ENCODE measurements around the gene ERBB2.
"Not testable (repeated sequence)": the region's sequence is repeated elsewhere in the genome, so short reads cannot be mapped to it uniquely, and the experiment has no call there.

Gene ERBB2

DNA sequence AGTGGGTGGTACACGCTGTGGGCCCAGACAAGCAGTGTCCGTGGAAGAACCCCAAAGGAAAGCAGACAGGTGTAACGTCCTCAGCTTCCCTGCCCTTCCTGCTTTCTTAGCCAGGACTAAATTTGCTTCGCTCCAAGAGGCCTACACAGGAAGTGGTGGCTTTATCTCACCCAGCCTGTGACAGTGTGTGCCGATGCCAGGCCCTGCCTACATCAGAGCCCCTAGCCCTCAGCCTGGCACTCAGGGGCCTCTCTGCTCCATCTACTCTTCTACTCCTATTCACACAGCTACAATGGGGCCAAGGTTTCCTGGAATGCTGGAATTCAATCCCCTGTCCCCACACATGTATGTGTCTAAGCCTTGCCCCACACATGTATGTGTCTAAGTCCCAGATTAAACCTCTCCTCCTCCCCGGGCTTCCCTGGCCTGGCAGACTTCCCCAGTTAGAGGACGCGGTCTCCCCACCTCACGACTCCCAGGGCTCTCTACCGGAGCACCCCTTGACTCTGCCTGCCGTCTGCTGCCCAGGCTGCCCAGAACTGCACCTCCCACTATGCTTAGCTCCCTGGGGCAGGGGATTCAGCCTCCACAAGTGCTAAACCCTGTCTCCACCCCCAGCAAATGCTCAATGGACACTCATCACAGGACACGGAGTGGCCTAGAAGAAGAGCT, 20.2 kb upstream of the ERBB2 start:
- DNase-seq, result peak; percentile 21

GRCh38 chr17:39683295-39683939, 16.4 kb upstream of the ERBB2 start:
- DNase-seq, result no peak

DNA sequence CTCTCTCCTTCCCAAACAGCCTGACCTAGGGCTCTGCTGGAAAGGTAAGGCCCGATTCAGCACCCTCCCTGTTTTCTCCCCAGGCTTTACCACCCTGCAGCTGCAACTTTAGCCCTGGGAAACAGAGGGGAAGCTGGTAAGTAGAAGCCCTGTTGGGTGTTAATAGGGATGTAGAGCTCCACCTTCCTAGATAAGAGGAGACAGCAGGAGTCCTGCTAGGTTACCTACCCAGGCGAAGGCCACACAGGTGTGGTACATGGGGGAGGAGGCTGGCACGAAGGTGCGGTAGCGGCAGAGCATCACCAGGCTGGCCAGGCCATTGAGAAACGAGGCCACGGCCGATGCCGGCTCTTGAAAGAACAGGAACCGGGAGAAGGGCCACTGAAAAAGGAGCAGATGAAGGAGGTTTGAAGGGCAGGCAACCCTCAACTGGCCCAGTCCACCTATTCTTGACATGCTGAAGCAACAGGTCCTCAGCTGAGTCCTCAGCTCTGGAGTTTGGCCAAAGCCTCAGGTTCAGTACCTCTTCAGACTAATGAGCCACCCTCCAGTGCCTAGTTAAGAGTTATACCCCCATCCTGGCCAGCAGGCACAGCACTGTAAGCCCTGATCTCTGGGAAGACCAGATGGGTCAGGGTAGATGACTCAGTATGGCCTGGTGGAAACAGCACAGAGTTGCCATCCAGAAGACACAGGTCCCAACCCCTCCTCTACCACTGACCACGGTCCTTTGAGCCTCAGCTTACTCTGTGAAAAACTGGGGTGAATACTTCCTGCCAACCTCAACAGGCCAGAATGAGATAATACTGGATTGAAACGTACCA, 15.3 kb upstream of the ERBB2 start:
- no peak for DNase-seq

DNA sequence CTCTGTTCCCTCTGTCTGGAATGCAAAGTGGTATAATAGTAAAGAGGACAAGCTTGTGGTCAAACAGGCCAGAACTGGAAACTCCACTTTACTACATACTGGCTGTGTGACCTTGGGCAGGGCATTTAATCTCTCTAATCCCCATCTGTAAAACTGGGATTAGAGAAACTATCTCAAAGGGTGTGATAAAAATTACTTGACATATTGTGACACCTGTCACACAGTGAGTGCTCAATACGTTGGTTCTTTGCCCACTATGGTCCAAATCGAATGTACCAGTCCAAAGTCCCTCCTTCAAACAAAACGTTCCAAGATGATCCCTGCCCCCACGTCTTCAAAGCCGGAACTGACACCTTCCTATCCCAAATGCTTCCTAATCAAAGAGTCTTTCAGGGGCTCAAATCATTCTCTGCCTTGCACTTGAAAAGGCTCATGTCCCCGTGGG, 12.7 kb upstream of the ERBB2 start:
- no peak for DNase-seq

GRCh38 chr17:39687546-39688474, 12.1 kb upstream of the ERBB2 start, which contains the start of gene PGAP3:
PGAP3 (minus strand) TSS chr17:39688057; CDS start chr17:39688014, 43 bp downstream.
- peak; percentile 65 for DNase-seq

DNA sequence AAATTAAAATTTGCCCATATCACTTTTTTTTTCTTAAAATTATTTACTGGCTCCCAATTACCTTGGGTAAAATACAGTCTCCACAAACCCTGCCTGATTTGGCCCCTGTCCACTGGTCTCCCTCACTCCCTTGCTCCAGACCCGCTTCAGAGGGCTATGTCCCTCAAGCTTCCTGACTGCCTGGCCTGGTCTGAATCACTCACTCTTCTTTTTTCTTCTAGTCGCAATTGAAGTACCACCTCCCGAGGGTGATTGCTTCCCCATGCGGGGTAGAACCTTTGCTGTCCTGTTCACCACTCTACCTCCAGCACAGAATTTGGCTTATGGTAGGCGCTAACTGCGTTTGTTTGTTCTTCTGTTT, 11.4 kb upstream of the ERBB2 start:
- DNase-seq, result no peak

DNA sequence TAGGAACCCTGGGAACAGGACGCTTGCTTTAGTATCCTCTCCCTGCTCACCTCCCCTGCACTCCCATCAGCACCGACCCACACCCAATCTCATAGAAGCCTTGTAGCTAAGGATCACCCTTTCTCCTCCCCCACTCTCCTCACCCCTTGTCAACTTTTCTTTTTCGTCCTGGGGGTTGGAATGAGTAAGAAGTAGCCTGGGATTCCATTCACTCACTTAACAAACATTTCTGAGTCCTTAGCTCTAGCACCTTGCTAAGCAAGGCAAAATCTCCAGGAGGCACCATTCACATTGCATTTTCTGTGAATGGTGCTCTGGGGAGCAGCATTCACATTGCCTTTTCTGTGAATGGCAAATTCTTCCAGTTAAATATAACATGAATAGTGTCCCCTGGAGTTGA, 10.9 kb upstream of the ERBB2 start:
- no peak for DNase-seq

DNA sequence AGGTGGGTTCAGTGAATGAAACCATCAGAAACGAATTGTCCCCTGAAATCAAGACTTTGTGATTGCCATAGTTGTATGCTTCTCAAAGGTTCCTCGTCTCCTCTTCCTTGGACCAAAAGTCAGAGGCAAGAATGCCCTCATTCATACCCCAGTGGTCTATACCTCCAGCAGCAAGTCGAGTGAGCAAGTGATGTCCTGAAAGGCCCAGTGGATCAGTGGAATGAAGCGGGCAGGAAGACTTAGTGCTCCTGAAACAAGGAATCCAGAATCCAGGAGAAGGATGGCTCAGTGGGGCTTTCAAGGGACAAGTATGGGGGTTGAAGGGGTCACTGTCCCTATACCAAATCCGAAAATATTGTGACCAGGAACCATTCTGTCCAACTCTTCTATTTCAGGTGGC, 5.3 kb upstream of the ERBB2 start:
- DNase-seq, result no peak

DNA sequence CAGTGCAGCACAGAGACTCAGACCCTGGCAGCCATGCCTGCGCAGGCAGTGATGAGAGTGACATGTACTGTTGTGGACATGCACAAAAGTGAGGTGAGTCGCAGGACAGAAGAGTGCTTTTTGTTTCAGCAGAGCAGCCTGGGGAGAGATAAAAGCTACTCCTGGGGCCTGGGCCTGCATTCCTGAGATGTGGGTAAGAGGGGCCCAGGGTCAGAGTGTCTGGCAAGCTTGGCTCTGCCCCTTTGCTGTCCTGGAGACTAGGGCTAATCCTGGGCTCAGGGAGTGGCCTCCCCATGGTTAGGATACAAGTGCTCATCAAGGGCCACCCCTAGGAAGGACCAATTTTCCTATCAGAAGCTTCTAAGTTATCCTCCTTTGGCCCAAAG, 4.8 kb upstream of the ERBB2 start:
- DNase-seq, result no peak

GRCh38 chr17:39696731-39697130, 3.1 kb upstream of the ERBB2 start:
- no peak for DNase-seq

DNA sequence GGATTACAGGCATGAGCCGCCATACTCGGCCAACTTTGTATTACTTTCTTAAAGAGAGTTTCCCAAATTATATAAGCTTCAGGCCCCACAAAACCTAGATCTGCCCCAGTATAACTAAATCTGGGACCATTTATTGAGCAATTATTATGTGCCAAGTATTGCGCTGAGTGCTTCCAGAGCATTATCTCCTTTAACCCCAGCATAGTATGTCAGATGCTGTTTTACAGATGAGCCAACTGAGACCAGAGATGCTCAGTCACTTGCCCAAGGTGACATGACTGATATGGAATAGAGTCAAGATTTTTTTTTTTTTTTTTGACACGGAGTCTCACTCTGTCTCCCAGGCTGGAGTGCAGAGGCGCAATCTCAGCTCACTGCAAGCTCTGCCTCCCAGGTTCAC, 1.9 kb upstream of the ERBB2 start:
- no peak for DNase-seq

GRCh38 chr17:39699157-39699817, 577 bp upstream of the ERBB2 start:
- not testable (repeated sequence) for DNase-seq

DNA sequence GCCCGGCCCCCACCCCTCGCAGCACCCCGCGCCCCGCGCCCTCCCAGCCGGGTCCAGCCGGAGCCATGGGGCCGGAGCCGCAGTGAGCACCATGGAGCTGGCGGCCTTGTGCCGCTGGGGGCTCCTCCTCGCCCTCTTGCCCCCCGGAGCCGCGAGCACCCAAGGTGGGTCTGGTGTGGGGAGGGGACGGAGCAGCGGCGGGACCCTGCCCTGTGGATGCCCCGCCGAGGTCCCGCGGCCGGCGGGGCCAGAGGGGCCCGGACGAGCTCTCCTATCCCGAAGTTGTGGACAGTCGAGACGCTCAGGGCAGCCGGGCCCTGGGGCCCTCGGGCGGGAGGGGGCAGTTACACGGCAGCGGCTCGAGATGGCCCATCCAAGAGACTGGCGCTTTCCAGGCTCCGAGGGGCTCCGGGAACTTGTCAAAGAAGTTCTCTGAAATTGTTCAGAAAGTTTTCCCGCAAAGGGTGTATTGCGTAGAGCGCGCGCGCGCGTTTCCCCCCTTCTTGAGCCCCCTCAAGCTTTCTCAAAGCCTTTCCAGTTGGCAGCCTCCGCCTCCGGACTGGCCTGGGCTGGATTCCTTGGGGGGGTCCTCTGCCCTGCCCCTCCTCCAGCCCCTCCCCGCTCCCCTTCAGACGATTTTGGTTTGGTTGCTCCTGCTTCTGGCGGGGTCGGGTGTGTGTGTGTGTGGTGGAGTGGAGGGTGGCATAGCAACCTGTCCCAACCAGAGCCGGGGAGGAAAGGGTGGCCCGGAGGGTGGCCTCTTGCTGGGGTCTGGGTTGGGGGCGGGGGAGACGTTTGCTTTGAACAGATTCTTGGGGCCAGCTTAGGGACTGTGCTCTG, 504 bp downstream of the ERBB2 start:
- no peak for DNase-seq

GRCh38 chr17:39701012-39701783, 1.3 kb downstream of the ERBB2 start:
- no peak for DNase-seq

DNA sequence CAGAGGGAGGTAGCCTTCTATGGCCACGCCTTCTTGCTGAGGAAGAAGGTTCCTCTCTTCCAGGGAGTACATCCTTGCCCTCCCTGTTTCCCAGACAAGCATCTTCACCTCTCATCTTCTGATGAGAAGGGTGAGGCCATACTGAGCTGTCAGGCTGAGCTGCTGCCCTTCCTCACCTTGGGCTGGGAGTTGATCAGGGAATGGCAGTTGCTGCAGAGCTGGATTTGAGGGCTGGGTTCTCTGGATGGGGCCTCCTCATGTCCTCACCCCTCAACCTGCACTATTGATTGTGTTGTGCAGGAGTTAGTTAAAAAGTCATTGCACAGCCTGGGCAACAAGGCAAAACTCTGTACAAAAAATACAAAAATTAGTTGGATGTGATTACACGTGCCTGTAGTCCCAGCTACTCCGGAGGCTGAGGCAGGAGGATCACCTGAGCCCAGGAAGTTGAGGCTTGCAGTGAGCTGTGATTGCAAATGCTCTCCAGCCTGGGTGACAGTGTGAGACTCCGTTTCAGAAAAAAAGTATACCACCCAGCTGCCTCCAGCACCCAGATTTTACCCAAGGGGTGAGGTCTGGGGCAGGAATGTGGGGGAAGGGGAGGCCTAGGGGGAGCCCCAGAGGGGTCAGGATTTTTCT, 2.0 kb downstream of the ERBB2 start:
- DNase-seq, result no peak

GRCh38 chr17:39702901-39703893, 3.3 kb downstream of the ERBB2 start:
- no peak for DNase-seq

DNA sequence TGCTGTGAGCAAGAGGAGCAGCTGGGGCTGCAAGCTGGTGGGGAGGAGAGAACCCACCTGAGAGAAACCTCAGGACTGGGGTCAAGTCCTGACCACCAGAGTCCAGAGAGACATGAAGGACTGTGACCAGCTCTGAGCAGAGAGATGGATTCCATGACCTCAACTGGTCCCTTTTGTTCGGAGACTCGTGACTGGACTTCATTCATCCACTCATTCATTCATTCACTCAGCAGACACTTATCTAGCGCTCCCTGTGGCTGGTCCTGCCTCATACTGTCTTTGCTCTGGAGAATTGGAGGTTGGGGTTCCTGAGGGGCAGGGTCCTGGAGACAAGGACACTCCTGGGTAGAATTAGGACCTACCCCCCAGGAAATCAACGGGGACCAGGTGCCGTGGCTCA, 4.0 kb downstream of the ERBB2 start:
- DNase-seq, result no peak

DNA sequence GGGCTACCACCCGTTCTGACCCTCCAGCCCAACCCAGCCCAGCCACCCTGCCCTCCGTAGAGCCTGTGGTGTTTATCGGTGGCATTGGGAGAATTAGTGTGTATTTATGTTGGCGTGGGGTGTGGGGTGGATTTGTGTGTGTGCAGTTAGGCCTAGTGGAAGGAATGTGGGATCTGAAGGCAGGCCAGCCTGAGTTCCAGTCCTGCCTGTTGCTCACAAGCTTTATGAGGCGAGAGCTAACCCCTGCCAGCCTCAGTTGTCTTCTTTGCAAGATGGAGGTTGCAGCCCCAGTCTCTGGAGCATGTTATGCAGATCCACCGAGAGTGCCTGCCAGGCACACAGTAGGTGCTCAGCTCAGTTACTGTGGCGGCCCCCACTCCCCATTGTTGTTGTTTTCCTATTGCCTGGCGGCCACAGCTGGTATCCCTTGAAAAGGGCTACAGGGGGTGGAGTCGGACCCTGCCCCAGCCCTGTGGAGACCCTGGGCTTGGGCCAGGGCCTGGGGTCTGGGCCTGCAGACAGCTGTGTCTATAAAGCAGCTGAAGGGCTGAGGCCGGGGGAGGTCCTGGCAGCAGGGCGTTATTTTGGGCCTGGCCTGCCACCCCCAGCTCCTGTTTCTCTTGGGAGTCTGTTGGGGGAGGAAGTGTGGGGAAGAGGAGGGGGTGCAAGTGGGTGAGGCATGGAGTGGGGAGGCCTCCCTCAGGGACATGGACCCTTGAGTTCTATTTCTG, 5.1 kb downstream of the ERBB2 start:
- no peak for DNase-seq
